Measurements from ENCODE around the gene ECI1.

Gene ECI1

DNA sequence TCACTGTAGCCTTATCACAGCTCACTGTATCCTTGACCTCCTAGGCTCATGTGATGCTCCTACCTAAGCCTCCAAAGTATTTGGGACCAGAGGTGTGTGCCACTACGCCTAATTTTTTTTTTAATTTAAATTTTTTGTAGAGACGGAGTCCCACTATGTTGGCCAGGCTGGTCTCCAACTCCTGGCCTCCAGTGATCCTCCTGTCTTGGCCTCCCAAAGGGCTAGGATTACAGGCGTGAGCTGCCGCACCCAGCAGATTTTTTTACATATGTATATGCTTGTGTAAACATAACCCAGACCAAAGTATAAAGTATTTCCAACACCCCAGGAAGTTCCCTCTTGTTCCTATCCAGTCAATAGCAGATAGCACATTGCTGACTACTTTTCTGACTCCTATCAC lies 35.1 kb downstream of the ECI1 start:
- TF ChIP-seq ZBTB7A (IDR thresholded peaks at IDR 0.05; ENCODE audit: low read depth) (no peak), TEAD4 (IDR thresholded peaks at IDR 0.05) (no peak), FOXM1 (IDR thresholded peaks at IDR 0.05; ENCODE audit: borderline replicate concordance, low read depth) (no peak)

DNA sequence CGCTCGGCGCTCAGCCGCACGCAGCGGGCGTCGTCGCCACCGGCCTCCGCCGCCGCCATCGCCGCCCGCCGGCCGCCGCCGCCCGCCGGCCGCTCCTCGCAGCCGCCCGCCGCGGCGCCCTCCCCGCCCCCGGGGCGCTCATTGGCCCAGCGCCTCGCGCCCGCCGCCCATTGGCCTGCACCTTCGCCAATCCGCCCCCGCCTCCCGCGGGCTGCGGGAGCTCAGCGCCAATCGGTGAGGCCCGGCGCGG lies 36.7 kb downstream of the ECI1 start, which contains the start of gene PGP:
TSS of gene PGP (minus strand) at position 122 of the 250 bp plus-strand sequence. CDS start at position 59, 63 bp downstream.
- TF ChIP-seq YY1 (IDR thresholded peaks at IDR 0.05; ENCODE audit: low read depth) (0 out of 2 replicates have a peak, but pooled peaks have one; percentile 45), EGR1 (IDR thresholded peaks at IDR 0.05) (peak; percentile 67; the same call in 1 of the 2 replicates), CEBPB (IDR thresholded peaks at IDR 0.05) (no peak)

DNA sequence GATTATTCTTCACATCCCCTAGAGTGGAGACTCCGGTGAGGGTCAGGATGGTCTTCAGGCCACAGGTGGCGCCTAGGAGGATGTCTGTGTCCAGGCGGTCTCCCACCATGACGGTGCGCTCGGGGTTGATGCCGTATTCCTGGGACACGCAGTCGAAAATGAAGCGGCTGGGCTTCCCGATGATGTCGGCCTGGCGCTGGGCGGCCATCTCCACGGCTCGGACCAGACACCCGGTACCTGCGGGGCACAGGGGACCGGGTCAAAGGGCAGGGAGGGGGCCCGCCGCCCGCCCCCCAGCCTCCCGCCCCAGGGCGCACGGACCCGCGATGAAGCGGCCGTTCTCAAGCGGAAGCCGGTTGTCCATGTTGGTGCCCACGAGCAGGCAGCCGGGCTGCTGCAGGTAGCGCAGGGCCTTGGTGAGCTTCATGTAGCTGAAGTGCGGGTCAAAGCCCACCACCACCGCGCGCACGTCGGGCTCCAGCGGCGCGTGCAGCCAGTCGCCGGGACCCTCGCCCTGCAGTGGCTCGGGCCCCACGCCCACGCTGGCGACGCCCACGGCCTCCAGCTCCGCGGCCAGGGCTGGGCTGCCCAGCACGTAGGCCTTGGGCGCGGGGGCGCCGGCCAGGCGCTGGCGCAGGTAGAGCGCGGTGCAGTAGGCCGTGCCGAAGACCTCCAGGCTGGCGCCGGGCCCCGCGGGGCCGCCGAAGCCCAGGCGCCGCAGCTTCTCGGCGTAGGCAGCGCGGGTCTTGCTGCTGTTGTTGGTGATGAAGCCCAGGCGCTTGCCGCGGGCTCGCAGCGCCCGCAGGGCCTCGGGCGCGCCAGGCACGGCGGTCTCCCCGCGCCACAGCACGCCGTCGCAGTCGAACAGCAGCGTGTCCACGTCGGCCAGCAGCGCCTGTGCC lies 37.3 kb downstream of the ECI1 start:
- TF ChIP-seq, protein P1, sequence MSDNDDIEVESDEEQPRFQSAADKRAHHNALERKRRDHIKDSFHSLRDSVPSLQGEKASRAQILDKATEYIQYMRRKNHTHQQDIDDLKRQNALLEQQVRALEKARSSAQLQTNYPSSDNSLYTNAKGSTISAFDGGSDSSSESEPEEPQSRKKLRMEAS (IDR thresholded peaks at IDR 0.05), result peak; percentile 43; the same call in 1 of the 2 replicates
- TF ChIP-seq REST (IDR thresholded peaks at IDR 0.05; ENCODE audit: low read depth) (no peak), CEBPB (IDR thresholded peaks at IDR 0.05) (no peak), NFIC (IDR thresholded peaks at IDR 0.05) (no peak), FOXM1 (IDR thresholded peaks at IDR 0.05; ENCODE audit: borderline replicate concordance, low read depth) (no peak), YY1 (IDR thresholded peaks at IDR 0.05; ENCODE audit: low read depth) (no peak), TCF12 (IDR thresholded peaks at IDR 0.05; ENCODE audit: low read depth) (no peak), CREB1 (IDR thresholded peaks at IDR 0.05; ENCODE audit: low read depth) (no peak), EP300 (IDR thresholded peaks at IDR 0.05; ENCODE audit: borderline replicate concordance) (no peak), RAD21 (IDR thresholded peaks at IDR 0.05; ENCODE audit: low read depth) (no peak), TEAD4 (IDR thresholded peaks at IDR 0.05) (no peak), ZBTB7A (IDR thresholded peaks at IDR 0.05; ENCODE audit: low read depth) (no peak), EGR1 (IDR thresholded peaks at IDR 0.05) (peak; percentile 84), TAF1 (IDR thresholded peaks at IDR 0.05; ENCODE audit: low read depth) (no peak)
- TF ChIP-seq, protein P2, sequence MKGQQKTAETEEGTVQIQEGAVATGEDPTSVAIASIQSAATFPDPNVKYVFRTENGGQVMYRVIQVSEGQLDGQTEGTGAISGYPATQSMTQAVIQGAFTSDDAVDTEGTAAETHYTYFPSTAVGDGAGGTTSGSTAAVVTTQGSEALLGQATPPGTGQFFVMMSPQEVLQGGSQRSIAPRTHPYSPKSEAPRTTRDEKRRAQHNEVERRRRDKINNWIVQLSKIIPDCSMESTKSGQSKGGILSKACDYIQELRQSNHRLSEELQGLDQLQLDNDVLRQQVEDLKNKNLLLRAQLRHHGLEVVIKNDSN (IDR thresholded peaks at IDR 0.05), result no peak

- TF ChIP-seq, protein P1 (IDR thresholded peaks at IDR 0.05), result no peak
- TF ChIP-seq ZBTB7A (IDR thresholded peaks at IDR 0.05; ENCODE audit: low read depth), result no peak
- no peak for TF ChIP-seq CREB1 (IDR thresholded peaks at IDR 0.05; ENCODE audit: low read depth)
- no peak for TF ChIP-seq RAD21 (IDR thresholded peaks at IDR 0.05; ENCODE audit: low read depth)
- TF ChIP-seq TEAD4 (IDR thresholded peaks at IDR 0.05), result no peak
- no peak for TF ChIP-seq REST (IDR thresholded peaks at IDR 0.05; ENCODE audit: low read depth)
- TF ChIP-seq TCF12 (IDR thresholded peaks at IDR 0.05; ENCODE audit: low read depth), result no peak
- no peak for TF ChIP-seq YY1 (IDR thresholded peaks at IDR 0.05; ENCODE audit: low read depth)
- TF ChIP-seq CEBPB (IDR thresholded peaks at IDR 0.05), result no peak
- no peak for TF ChIP-seq NFIC (IDR thresholded peaks at IDR 0.05)
- TF ChIP-seq, protein P2 (IDR thresholded peaks at IDR 0.05), result no peak
- no peak for TF ChIP-seq TAF1 (IDR thresholded peaks at IDR 0.05; ENCODE audit: low read depth)
These were observed 38.7 kb downstream of the ECI1 start for GRCh38 chr16:2212362-2213324.

DNA sequence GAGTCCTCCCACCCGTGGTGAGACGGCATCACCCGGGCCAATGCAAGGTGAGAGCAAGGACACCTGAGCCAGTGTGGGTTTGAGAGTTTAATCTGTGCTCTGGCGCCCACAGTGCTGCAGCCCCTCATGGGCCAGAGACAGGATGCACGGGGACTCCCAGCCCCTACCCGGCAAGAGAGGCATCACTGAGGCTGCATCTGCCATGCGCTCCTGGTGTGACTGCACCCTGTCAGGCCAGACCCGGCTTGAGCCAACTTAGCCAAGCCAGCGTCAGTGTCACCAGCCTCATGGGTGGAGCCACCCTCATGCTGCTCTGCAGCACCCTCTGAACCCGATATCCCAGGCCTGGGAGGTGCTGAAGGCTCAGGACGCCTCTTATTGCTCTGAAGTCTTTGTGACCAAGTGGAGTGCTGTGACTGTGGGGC lies 39.5 kb downstream of the ECI1 start:
- no peak for TF ChIP-seq RAD21 (IDR thresholded peaks at IDR 0.05; ENCODE audit: low read depth)
